A549 (cell line): ENCODE results near the gene IKZF4. TPM values are rescaled to one million over a fixed set of nuclear protein-coding genes. Genes with fewer than 3 reads are reported as not detected.
A peak's percentile ranks its signal among the peaks of the same experiment; 100 is the strongest.
"Not testable (repeated sequence)": the region's sequence is repeated elsewhere in the genome, so short reads cannot be mapped to it uniquely, and the experiment has no call there.

ENCODE experiments used
- ATAC-seq, 2 experiments: fragments of 200-7000 bp in 1 of 2; fragments of >200 bp in 1 of 2; cut with Nextera tagmentation in 1 of 2; cut with Tn5 transposase in 1 of 2; 3 replicates each; pipeline versions ENCODE4 v1.8.0 to v1.9.1; 2018 to 2020; ENCODE audit warnings: mild to moderate bottlenecking in 1 of 2, moderate library complexity in 1 of 2
- CTCF ChIA-PET: fragments of 300-600 bp; sonication (Branson Sonifier 250); formaldehyde crosslinking; extraction: SDS; loops from one replicate; lab custom pipeline; 2021; ENCODE audit warnings: antibody characterized with exemption, inconsistent platforms; lab: Yijun Ruan, JAX
- POLR2A ChIA-PET: fragments of 350-600 bp; formaldehyde crosslinking; extraction: SDS; loops from one replicate; lab custom pipeline; 2021; ENCODE audit warnings: antibody characterized with exemption, inconsistent platforms; lab: Yijun Ruan, JAX
- DNase-seq, 2 experiments: peaks; one replicate each; pipeline versions ENCODE4 v3.0.0 to v3.0.0-alpha.2; 2011 to 2016; ENCODE audit warnings: low read depth in 1 of 2, low spot score in 1 of 2
- FAIRE-seq: peaks from 2 replicates; lab custom pipeline; 2011; peaks lifted over from hg19 to GRCh38; lab: Jason Lieb, UNC
- H3K27ac ChIP-seq, 2 experiments: fragments of >200 bp; sonication (Bioruptor Twin); formaldehyde crosslinking; 3 replicates each; pipeline ENCODE4 v1.5.1; 2016 to 2017
- H3K4me1 ChIP-seq: fragments of >200 bp; sonication (Bioruptor Twin); formaldehyde crosslinking; 3 replicates; pipeline ENCODE4 v1.6.1; 2016
- H3K4me2 ChIP-seq: fragments of >200 bp; sonication (Bioruptor Twin); formaldehyde crosslinking; 3 replicates; pipeline ENCODE4 v1.6.1; 2016
- H3K4me3 ChIP-seq: fragments of >200 bp; sonication (Bioruptor Twin); formaldehyde crosslinking; 3 replicates; pipeline ENCODE4 v1.5.1; 2016
- H3K9me3 ChIP-seq: fragments of >200 bp; sonication (Bioruptor Twin); formaldehyde crosslinking; 3 replicates; pipeline ENCODE4 v1.6.1; 2016
- BHLHE40 ChIP-seq: IDR thresholded peaks from 2 replicates; pipeline ENCODE4 v1.6.1; 2012; ENCODE audit warnings: low read depth, low read length, inconsistent platforms
- CHD2 ChIP-seq: fragments of 150-350 bp; IDR thresholded peaks from 2 replicates; pipeline ENCODE4 v1.6.1; 2014; ENCODE audit warnings: low read length; ENCODE audit not compliant: partially characterized antibody
- FOSB ChIP-seq: fragments of 250-450 bp; sonication (Bioruptor Pico); IDR thresholded peaks from 2 replicates; pipeline ENCODE4 v1.5.0; 2020; ENCODE audit warnings: mild to moderate bottlenecking, moderate library complexity
- FOSL2 ChIP-seq, 2 experiments: fragments of 450-650 bp in 1 of 2; fragments of >200 bp in 1 of 2; sonication (Bioruptor Twin) in 1 of 2; formaldehyde crosslinking; IDR thresholded peaks; 2 replicates each; pipeline versions ENCODE4 v1.5.0 to v1.6.1; 2016 to 2020; ENCODE audit warnings: mild to moderate bottlenecking in 1 of 2, moderate library complexity in 1 of 2
- HEYL ChIP-seq: fragments of 250-450 bp; sonication (Bioruptor Pico); IDR thresholded peaks from 2 replicates; pipeline ENCODE4 v1.8.0; 2021; ENCODE audit warnings: mild to moderate bottlenecking, moderate library complexity
- MYC ChIP-seq: IDR thresholded peaks from 2 replicates; pipeline ENCODE4 v1.6.1; 2012; ENCODE audit warnings: mild to moderate bottlenecking, inconsistent platforms, low read length, improper control_type of control experiment, borderline replicate concordance
- PHF8 ChIP-seq: fragments of 200-600 bp; sonication (generic); IDR thresholded peaks from 2 replicates; pipeline ENCODE4 v1.6.1; 2016; ENCODE audit warnings: low read depth, mild to moderate bottlenecking, antibody characterized with exemption, moderate library complexity, borderline replicate concordance
- RCOR1 ChIP-seq: fragments of 150-350 bp; IDR thresholded peaks from 2 replicates; pipeline ENCODE4 v1.6.1; 2014; ENCODE audit warnings: antibody characterized with exemption, low read length, low read depth
- SMC3 ChIP-seq: fragments of >200 bp; sonication (Bioruptor Twin); formaldehyde crosslinking; IDR thresholded peaks from 3 replicates; pipeline ENCODE4 v1.6.1; 2018; ENCODE audit warnings: inconsistent platforms
- TP53 ChIP-seq: fragments of 250-450 bp; sonication (Bioruptor Pico); IDR thresholded peaks from 2 replicates; pipeline ENCODE4 v1.5.0; 2021; ENCODE audit warnings: mild to moderate bottlenecking, moderate library complexity
- WGBS: methylation state at CpG from one replicate; pipeline ENCODE4 v1.1.6; 2017; ENCODE audit errors: missing lambda C conversion rate; 5-methylcytosine and 5-hydroxymethylcytosine counted together
- polyA plus RNA-seq, 4 experiments: library from polyadenylated mRNA; depleted of rRNA in 3 of 4; stranded (reverse); fragments of >200 nt; fragmentation: RNase III in 1 of 4; extraction: RNeasy Plus Mini Kit Qiagen cat#74134 plus additional on column Dnase treatment in 1 of 4; gene quantifications; 2 replicates in 3 of 4; 3 replicates in 1 of 4; pipeline ENCODE4 v1.2.3, GENCODE V29; 2011 to 2017
- TF ChIP-seq, protein P1 (sequence below): fragments of >200 bp; sonication (Bioruptor Twin); formaldehyde crosslinking; IDR thresholded peaks from 2 replicates; pipeline ENCODE4 v1.6.1; 2016
- TF ChIP-seq, protein P2 (sequence below): fragments of >200 bp; sonication (Bioruptor Twin); formaldehyde crosslinking; IDR thresholded peaks from 3 replicates; pipeline ENCODE4 v1.6.1; 2016

The IKZF4 gene
- polyA plus RNA-seq, 2 of the 4 experiments (the other 2 are of a cell fraction): 2.0 TPM

DNA sequence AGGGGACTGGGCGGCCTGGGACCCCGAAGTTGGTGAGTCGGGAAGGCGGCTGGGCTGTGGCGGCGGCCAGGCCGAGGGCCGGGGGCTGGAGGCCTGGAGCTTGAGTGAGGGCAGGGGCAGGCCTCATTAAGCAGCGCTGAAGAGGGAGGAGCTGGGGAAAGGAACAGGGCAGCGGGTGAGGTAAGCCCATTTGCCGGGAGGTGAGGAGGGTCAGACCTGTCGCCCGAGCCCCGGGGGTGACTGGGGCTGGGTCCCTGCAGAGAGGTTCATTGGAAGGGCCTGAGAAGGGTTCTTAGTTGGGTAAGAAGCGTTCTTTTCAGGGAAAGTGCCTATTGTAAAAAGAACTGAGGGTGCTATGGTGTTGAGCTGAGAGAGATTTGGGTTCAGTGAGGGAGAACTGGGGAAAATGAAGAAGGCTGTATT is 46.5 kb upstream of the IKZF4 start:
- TF ChIP-seq, protein P1, sequence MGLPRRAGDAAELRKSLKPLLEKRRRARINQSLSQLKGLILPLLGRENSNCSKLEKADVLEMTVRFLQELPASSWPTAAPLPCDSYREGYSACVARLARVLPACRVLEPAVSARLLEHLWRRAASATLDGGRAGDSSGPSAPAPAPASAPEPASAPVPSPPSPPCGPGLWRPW: no peak
- TF ChIP-seq BHLHE40 (no peak), FOSL2 (IDR thresholded peaks at IDR 0.05) (no peak), FOSL2 (CRISPR knock-in tag; IDR thresholded peaks at IDR 0.05) (no peak), RCOR1 (no peak), CHD2 (no peak), PHF8 (no peak; the same call in 1 of the 2 replicates), SMC3 (no peak), FOSB (CRISPR knock-in tag) (0 out of 2 replicates have a peak, but pooled peaks have one; percentile 37)
- no peak for FAIRE-seq
- 2% methylated on average over 14 of the region's 15 CpGs for WGBS
- H3K4me3 ChIP-seq: peak overlapping the region; percentile 93
- no peaks in the 10 kb centered on the region for H3K9me3 ChIP-seq
- H3K4me1 ChIP-seq: peaks cover 20% of the 10 kb centered on the region; the same call in 2 of the 3 replicates
- ChIA-PET POLR2A (interaction anchor here (0.6 to 1.8 kb wide), 16 partner anchors 10 to 245 kb away, joined by 3 to 8 read pairs (median 4); partner anchors contain the start of genes CD63, ESYT1, PA2G4 and PYM1), CTCF (interaction anchor here (0.9 to 2.9 kb wide), 15 partner anchors 11 to 235 kb away, joined by 3 to 15 read pairs (median 6); partner anchors contain the start of gene SUOX)
- peak overlapping the region; percentile 94 to 95 for H3K27ac ChIP-seq
- ATAC-seq: peak; percentile 65 to 70
- peak overlapping the region; percentile 74 for H3K4me2 ChIP-seq
- peak; percentile 56 to 60 for DNase-seq

DNA sequence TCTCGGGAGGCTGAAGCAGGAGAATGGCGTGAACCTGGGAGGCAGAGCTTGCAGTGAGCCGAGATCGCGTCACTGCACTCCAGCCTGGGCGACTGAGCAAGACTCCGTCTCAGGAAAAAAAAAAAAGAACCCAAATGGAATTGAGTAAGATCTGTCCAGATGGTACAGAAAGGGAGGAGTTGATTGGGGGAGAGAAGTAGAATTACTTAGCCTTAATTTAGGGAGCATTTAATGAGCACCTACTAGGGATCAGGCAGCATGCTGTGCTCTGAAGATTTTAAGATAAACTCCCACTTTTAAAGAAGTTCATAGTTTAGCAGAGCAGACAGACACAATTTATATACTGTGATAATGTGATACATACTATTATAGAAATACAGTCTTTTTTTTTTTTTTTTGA is 42.5 kb upstream of the IKZF4 start:
- Histone ChIP-seq H3K27ac (no peak overlapping the region), H3K4me3 (no peak overlapping the region), H3K9me3 (no peaks in the 10 kb centered on the region), H3K4me1 (peaks cover 6% of the 10 kb centered on the region; the same call in 1 of the 3 replicates), H3K4me2 (no peak overlapping the region)
- FAIRE-seq (no peak), ATAC-seq (no peak), DNase-seq (no peak)
- CTCF ChIA-PET: interaction anchor here (1.2 to 9.8 kb wide), 4 partner anchors 18 to 48 kb away, joined by 3 to 96 read pairs (median 7); partner anchors contain the start of gene SUOX
- POLR2A ChIA-PET: no interaction called here
- WGBS: 99% methylated on average over 7 of the region's 7 CpGs
- no peak for TF ChIP-seq MYC
- no peak for TF ChIP-seq TP53 (CRISPR knock-in tag)
- TF ChIP-seq, protein P1: no peak

DNA sequence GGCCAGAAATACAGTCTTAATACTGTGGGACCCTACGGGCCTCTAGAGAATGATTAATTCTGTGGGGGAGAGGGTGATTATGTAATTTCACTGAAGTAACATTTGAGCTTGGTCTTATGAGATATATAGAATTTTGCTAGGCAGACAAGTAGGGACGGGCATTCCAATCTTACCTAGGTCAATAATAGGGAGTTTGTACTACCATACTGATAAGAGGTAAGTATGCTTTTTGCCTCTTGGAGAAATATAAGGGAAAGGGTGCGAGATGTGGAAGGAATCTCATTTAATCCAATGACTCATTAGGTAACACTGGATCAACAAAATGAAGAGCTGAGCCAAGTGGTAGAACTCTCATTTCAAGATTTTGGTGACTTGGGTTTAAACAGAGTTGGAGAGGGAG is 41.8 kb upstream of the IKZF4 start:
- TF ChIP-seq HEYL: no peak
- ChIA-PET CTCF (interaction anchor here (0.8 to 9.8 kb wide), 2 partner anchors 19 to 51 kb away, joined by 3 to 96 read pairs; partner anchors contain the start of gene SUOX), POLR2A (no interaction called here)
- peaks cover 6% of the 10 kb centered on the region; the same call in 1 of the 3 replicates for H3K4me1 ChIP-seq
- no peak for DNase-seq
- no peak for FAIRE-seq
- no peak overlapping the region for H3K27ac ChIP-seq
- ATAC-seq: no peak
- no peak overlapping the region for H3K4me2 ChIP-seq
- H3K9me3 ChIP-seq: no peaks in the 10 kb centered on the region
- no peak overlapping the region for H3K4me3 ChIP-seq
- WGBS: 96% methylated on average over 3 of the region's 3 CpGs

DNA sequence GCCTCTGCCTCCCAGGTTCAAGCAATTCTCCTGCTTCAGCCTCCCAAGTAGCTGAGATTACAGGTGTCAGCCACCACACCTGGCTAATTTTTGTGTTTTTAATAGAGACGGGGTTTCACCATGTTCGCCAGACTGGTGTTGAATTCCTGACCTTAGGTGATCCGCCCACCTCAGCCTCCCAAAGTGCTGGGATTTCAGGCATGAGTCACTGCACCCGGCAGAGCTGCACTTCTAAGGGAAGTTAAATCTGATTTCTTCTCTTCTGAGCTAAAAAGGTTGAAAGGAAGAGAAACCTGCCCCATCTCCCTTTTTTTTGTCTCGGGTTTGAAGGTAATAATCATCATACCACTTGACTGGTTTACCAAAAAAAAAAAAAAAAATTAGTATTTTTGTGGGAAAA is 39.0 kb upstream of the IKZF4 start:
- FAIRE-seq, ATAC-seq: not testable (repeated sequence)
- CTCF ChIA-PET: interaction anchor here (0.6 to 9.8 kb wide), 8 partner anchors 8 to 243 kb away, joined by 3 to 96 read pairs (median 4); partner anchors contain the start of genes RAB5B and SUOX

DNA sequence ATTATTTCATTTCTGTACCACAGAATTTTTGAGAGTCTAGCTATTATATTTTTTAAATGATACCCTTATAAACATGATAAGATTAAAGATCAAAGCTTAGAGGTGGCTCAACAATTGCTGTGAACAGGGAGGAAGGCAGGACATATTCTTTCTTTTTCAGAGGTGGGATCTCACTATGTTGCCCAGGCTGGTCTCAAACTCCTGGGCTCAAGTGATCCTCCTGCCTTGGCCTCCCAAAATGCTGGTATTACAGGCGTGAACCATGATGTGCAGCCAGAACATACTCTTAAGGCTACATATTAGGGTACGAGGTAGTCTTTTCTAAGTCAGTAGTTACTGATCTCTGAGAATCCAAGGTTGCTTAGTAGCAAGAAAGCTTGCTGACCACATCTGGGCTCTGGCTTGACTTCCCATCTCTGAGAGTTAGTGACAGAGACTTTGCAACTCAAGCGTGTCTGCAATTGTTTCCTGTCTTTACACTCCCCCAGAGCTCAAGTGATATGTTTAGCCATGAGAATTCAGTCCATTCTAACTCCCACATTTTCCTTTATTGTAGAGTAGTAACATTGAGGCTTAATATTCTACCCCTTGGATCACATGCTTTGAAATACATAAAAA is 38.4 kb upstream of the IKZF4 start:
- H3K4me2 ChIP-seq: no peak overlapping the region
- DNase-seq: no peak
- no peaks in the 10 kb centered on the region for H3K9me3 ChIP-seq
- POLR2A ChIA-PET: interaction anchor here (0.6 kb wide), 1 partner anchor 9 kb away, joined by 3 read pairs; the partner anchor contains the start of gene RAB5B
- TF ChIP-seq, protein P2, sequence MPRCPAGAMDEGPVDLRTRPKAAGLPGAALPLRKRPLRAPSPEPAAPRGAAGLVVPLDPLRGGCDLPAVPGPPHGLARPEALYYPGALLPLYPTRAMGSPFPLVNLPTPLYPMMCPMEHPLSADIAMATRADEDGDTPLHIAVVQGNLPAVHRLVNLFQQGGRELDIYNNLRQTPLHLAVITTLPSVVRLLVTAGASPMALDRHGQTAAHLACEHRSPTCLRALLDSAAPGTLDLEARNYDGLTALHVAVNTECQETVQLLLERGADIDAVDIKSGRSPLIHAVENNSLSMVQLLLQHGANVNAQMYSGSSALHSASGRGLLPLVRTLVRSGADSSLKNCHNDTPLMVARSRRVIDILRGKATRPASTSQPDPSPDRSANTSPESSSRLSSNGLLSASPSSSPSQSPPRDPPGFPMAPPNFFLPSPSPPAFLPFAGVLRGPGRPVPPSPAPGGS: no peak
- H3K4me1 ChIP-seq: no peaks in the 10 kb centered on the region
- WGBS: 85% methylated on average over 3 of the region's 3 CpGs
- no peak for FAIRE-seq
- H3K27ac ChIP-seq: no peak overlapping the region
- no peak for ATAC-seq
- no peak overlapping the region for H3K4me3 ChIP-seq
- CTCF ChIA-PET: interaction anchor here (1.0 to 9.8 kb wide), 10 partner anchors 9 to 243 kb away, joined by 3 to 96 read pairs (median 4); partner anchors contain the start of gene SUOX

More for the DNA sequence above, 39.0 kb upstream of the IKZF4 start:
- POLR2A ChIA-PET, H3K4me1 ChIP-seq, H3K4me2 ChIP-seq, H3K9me3 ChIP-seq, DNase-seq, H3K27ac ChIP-seq, H3K4me3 ChIP-seq: not testable (repeated sequence)
- WGBS: 81% methylated on average over 5 of the region's 5 CpGs
